Activated naive CD8-positive, alpha-beta T cell (primary cell): Measurements from ENCODE around the gene SPATA2L.
A peak's percentile ranks its signal among the peaks of the same experiment; 100 is the strongest.

Experiments
- H3K27ac Mint-ChIP-seq: one replicate; pipeline ENCODE4 v1.8.0; 2021; ENCODE audit warnings: mixed read lengths
- H3K27me3 Mint-ChIP-seq: one replicate; pipeline ENCODE4 v1.8.0; 2021; ENCODE audit warnings: mixed read lengths
- H3K36me3 Mint-ChIP-seq: one replicate; pipeline ENCODE4 v1.8.0; 2021; ENCODE audit warnings: mixed read lengths
- H3K4me1 Mint-ChIP-seq: one replicate; pipeline ENCODE4 v1.8.0; 2021; ENCODE audit warnings: low read depth, mixed read lengths
- H3K4me3 Mint-ChIP-seq: one replicate; pipeline ENCODE4 v1.8.0; 2021; ENCODE audit warnings: mild to moderate bottlenecking, mixed read lengths
- H3K9me3 Mint-ChIP-seq: one replicate; pipeline ENCODE4 v1.8.0; 2021; ENCODE audit warnings: low read depth, mixed read lengths

The SPATA2L gene

DNA sequence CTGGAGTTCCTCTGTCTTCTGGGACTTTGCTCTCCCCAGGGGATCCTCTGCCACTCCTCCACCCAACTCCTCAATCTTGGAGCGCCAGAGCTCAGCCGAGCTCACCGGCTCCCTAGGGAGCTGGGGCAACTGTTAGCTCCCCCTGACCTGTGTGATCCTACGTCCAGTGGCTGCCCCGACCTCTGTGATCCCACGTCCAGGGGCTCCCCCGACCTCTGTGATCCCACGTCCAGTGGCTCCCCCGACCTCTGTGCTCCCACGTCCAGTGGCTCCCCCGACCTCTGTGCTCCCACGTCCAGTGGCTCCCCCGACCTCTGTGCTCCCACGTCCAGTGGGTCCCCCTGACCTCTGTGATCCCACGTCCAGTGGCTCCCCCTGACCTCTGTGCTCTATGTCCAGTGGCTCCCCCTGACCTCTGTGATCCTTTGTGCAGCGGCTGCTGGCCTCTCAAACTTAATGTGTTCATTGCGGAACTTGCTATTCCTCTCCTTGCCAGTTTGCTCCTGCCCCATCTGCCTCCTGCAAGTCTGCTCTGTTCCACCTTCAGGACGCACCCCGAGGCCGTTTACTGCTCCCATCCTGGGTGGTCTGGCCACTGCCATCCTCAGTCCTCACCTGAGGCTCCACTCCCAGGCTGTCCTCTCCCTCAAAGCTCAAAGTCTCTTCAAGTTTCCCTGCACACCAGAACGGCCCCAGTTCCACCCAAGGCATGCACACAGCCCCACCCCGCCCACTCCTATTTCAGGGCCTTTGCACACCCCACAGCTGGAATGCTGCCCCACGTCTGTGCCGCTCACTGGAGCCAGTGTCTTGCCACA, 16.4 kb upstream of the SPATA2L start:
- Mint-ChIP-seq H3K4me1 (peaks cover 28% of the 10 kb centered on the region), H3K36me3 (peaks cover 5% of the 10 kb centered on the region), H3K4me3 (peak overlapping the region; percentile 5), H3K27me3 (no peaks in the 10 kb centered on the region), H3K27ac (peak overlapping the region; percentile 22), H3K9me3 (no peaks in the 10 kb centered on the region)

- H3K4me3 Mint-ChIP-seq, result no peak overlapping the region
These were observed 15.6 kb upstream of the SPATA2L start for GRCh38 chr16:89716916-89717687.

DNA sequence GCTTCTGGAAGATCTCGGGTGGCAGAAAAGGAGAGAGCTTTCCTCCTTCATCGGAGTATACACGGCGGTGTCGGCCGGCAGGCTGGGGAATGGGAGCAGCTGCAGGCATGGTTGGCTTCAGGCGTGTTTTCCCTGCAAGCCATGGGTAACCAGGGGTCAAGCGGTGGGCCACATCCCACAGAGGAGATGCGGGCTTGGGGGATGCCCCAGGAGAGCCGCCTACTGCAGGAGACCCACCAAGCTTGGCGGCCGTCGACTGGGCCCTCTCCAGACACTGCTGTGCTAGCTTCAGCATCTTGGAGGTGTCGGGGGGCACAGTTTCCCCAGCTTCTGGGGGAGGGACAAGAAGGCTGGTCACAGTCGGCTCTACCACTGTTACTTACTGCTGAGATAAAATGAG, 15.0 kb upstream of the SPATA2L start:
- H3K27ac Mint-ChIP-seq, result peak overlapping the region; percentile 41
- H3K9me3 Mint-ChIP-seq, result no peaks in the 10 kb centered on the region
- peaks cover 24% of the 10 kb centered on the region for H3K4me1 Mint-ChIP-seq
- peaks cover 2% of the 10 kb centered on the region for H3K36me3 Mint-ChIP-seq
- no peak overlapping the region for H3K4me3 Mint-ChIP-seq
- no peaks in the 10 kb centered on the region for H3K27me3 Mint-ChIP-seq

More at GRCh38 chr16:89716916-89717687, 15.6 kb upstream of the SPATA2L start:
- Mint-ChIP-seq H3K4me1 (peaks cover 24% of the 10 kb centered on the region), H3K36me3 (peaks cover 2% of the 10 kb centered on the region), H3K27me3 (no peaks in the 10 kb centered on the region), H3K9me3 (no peaks in the 10 kb centered on the region), H3K27ac (no peak overlapping the region)

DNA sequence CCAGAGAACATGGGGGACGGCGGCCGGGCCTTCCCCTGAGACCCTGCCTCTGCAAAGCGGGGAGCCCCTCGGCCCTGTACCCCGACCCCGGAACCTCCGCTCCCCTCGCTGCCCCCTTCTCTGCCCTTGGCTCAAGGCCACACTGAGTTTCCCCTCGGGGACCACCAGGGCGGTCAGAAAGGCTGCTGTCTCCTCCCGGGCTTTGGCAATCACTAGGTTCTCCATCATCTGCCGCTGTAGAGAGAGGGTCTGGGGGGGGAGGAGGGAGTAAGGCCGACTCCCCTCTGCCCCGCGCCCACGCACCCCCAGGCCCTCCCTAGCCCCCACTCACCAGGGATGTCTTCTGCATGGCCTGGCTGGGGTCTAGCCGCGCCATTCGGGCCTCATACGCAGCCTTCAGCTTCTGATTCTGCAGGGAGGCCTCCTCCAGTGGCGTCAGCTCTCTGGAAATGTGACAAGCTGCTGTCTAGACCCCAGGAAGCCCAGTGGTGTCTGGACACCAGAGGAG, 10.8 kb upstream of the SPATA2L start:
- H3K4me3 Mint-ChIP-seq, result peak overlapping the region; percentile 81
- no peaks in the 10 kb centered on the region for H3K27me3 Mint-ChIP-seq
- peak overlapping the region; percentile 64 for H3K27ac Mint-ChIP-seq
- no peaks in the 10 kb centered on the region for H3K9me3 Mint-ChIP-seq
- peaks cover 2% of the 10 kb centered on the region for H3K36me3 Mint-ChIP-seq
- peaks cover 4% of the 10 kb centered on the region for H3K4me1 Mint-ChIP-seq

DNA sequence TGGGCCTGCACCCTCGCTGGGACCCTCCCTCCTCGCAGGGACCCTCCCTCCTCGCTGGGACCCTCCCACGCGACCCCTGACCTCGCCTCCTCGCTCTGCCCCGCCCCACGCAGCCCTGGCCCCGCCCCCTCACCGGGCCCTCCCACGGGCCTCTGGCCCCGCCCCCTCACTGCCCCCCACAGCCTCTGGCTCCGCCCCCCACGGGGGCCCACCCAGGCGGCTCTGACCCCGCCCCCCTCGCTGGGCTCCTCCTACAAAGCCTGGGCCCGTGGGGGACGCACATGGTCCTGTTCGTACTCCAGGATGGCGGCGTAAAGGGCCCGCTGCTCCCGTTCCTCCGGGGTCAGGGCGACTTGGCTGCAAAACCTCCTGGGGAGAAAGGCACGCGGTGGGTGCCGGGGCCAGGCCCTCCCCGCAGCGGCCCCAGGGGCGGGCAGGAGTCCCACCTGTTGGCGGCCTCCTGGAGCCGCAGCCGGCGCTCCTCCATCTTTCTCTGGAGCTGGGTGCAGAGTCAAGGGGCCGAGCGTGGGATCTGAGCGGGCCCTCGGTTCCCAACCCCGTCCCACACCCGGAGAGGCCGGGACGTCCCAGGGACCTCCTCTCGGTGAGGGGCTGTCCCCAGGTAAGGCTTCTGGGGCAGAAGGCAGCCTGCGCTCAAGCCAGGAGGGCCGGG, 10.2 kb upstream of the SPATA2L start:
- H3K36me3 Mint-ChIP-seq, result peaks cover 2% of the 10 kb centered on the region
- H3K9me3 Mint-ChIP-seq, result no peaks in the 10 kb centered on the region
- no peaks in the 10 kb centered on the region for H3K27me3 Mint-ChIP-seq
- peak overlapping the region; percentile 64 for H3K27ac Mint-ChIP-seq
- peaks cover 4% of the 10 kb centered on the region for H3K4me1 Mint-ChIP-seq
- peak overlapping the region; percentile 81 for H3K4me3 Mint-ChIP-seq

- Mint-ChIP-seq H3K27me3 (no peaks in the 10 kb centered on the region), H3K9me3 (no peaks in the 10 kb centered on the region), H3K36me3 (peaks cover 2% of the 10 kb centered on the region), H3K27ac (no peak overlapping the region), H3K4me3 (no peak overlapping the region), H3K4me1 (peaks cover 7% of the 10 kb centered on the region)
These were observed 9.4 kb upstream of the SPATA2L start for GRCh38 chr16:89710709-89711564.

DNA sequence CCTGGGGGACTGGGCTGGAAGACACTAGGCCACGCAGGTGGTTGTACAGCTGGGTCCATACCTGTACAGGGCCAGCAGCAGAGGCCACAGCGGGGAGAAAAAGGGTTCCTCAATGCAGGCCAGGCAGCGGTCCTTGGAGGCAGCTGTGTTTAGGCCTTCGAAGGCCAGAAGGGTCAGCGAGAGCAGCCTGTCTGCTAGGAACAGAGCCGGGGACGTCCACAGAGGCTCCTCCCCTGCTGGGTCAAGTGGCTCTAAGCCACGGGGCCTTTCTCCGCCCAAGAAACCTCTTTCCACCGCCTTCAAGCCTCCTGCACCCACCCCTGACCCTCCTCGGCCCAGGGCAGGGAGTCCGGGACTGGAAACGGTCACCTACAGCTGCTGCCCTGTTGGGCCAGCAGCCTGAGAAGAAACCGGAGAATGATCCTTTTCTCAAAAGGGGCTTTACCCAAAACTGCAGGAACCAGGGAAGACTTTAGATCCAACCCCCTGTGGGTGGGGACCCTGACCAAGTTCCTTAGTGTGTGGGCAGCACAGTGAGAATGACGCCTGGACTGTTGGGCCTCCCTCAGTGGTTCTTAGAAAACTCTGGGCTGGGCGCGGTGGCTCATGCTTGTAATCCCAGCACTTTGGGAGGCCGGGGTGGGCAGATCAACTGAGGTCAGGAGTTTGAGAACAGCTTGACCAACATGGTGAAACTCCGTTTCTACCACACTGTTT, 8.4 kb upstream of the SPATA2L start:
- H3K27me3 Mint-ChIP-seq, result no peaks in the 10 kb centered on the region
- H3K4me1 Mint-ChIP-seq, result peaks cover 7% of the 10 kb centered on the region
- no peaks in the 10 kb centered on the region for H3K9me3 Mint-ChIP-seq
- peaks cover under 1% of the 10 kb centered on the region for H3K36me3 Mint-ChIP-seq
- peak overlapping the region; percentile 78 for H3K27ac Mint-ChIP-seq
- H3K4me3 Mint-ChIP-seq, result peak overlapping the region; percentile 67

DNA sequence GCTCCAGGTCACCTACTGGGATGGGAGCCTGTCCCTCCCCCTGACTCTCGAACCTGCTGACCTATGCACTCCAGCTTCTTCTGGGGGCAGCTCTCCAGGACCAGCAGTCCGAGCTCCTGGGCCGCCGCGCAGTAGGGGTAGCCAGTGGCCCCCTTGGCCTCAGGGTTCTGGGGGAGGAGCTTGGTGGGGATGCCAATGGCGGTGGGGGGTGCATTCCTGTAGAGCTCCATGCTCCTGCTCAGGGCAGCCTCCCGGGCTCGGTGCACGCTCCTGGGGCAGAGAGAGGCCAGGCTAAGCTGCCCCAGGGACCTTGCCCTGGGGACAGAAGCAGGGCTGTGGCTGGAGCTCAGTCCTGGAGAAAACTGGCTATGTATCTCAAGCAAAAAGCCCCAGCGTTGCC, 7.7 kb upstream of the SPATA2L start:
- Mint-ChIP-seq H3K27ac (no peak overlapping the region), H3K4me3 (no peak overlapping the region), H3K9me3 (no peaks in the 10 kb centered on the region), H3K4me1 (peaks cover 5% of the 10 kb centered on the region), H3K27me3 (no peaks in the 10 kb centered on the region), H3K36me3 (no peaks in the 10 kb centered on the region)

GRCh38 chr16:89708481-89708931, 7.0 kb upstream of the SPATA2L start:
- H3K4me3 Mint-ChIP-seq, result no peak overlapping the region
- no peaks in the 10 kb centered on the region for H3K27me3 Mint-ChIP-seq
- no peaks in the 10 kb centered on the region for H3K9me3 Mint-ChIP-seq
- H3K36me3 Mint-ChIP-seq, result no peaks in the 10 kb centered on the region
- H3K27ac Mint-ChIP-seq, result no peak overlapping the region
- peaks cover 5% of the 10 kb centered on the region for H3K4me1 Mint-ChIP-seq

GRCh38 chr16:89707695-89708094, 6.2 kb upstream of the SPATA2L start:
- Mint-ChIP-seq H3K36me3 (no peaks in the 10 kb centered on the region), H3K27me3 (no peaks in the 10 kb centered on the region), H3K9me3 (no peaks in the 10 kb centered on the region), H3K4me3 (no peak overlapping the region), H3K4me1 (peaks cover 5% of the 10 kb centered on the region), H3K27ac (no peak overlapping the region)

- H3K27ac Mint-ChIP-seq, result no peak overlapping the region
- H3K27me3 Mint-ChIP-seq, result no peaks in the 10 kb centered on the region
- no peak overlapping the region for H3K4me3 Mint-ChIP-seq
- no peaks in the 10 kb centered on the region for H3K9me3 Mint-ChIP-seq
- H3K4me1 Mint-ChIP-seq, result peaks cover 9% of the 10 kb centered on the region
- no peaks in the 10 kb centered on the region for H3K36me3 Mint-ChIP-seq
These were observed 5.2 kb upstream of the SPATA2L start for GRCh38 chr16:89706518-89707260.

DNA sequence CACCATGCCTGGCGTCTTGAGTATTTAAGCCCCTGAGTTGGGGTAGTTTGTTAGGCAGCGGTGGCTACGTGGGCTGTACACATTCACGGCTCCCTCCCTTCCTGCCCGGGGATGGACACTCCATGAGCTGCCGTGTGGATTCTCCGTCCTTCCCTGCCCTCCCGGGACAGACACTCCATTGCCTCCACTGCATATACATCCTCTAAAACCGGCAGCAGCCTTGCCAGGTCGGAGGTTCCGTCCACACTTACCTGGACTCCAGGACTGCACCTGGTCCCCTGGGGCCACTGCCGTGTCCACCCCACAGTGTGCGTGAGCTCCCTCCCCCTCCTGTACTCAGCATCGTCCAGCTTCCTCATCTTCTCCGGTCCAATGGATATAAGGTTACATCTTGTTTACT, 3.5 kb upstream of the SPATA2L start:
- H3K4me3 Mint-ChIP-seq, result no peak overlapping the region
- H3K4me1 Mint-ChIP-seq, result peaks cover 10% of the 10 kb centered on the region
- H3K36me3 Mint-ChIP-seq, result no peaks in the 10 kb centered on the region
- no peaks in the 10 kb centered on the region for H3K9me3 Mint-ChIP-seq
- H3K27me3 Mint-ChIP-seq, result no peaks in the 10 kb centered on the region
- H3K27ac Mint-ChIP-seq, result no peak overlapping the region

- H3K27ac Mint-ChIP-seq, result no peak overlapping the region
- no peaks in the 10 kb centered on the region for H3K27me3 Mint-ChIP-seq
- H3K36me3 Mint-ChIP-seq, result no peaks in the 10 kb centered on the region
- H3K9me3 Mint-ChIP-seq, result no peaks in the 10 kb centered on the region
- H3K4me3 Mint-ChIP-seq, result no peak overlapping the region
- H3K4me1 Mint-ChIP-seq, result peaks cover 12% of the 10 kb centered on the region
These were observed 2.8 kb upstream of the SPATA2L start for GRCh38 chr16:89704281-89704680.
